Stimulated activated CD4-positive, alpha-beta T cell treated with anti-CD3 and anti-CD28 coated beads, Interleukin-1b, Interleukin-23, amount 100 ng/mL, for 1 hour (primary cell): ENCODE data around the gene ERGIC2.
"Not testable (repeated sequence)": the region's sequence is repeated elsewhere in the genome, so short reads cannot be mapped to it uniquely, and the experiment has no call there.

Experiments
- DNase-seq, 2 donors: peaks; one replicate each; pipeline ENCODE4 v3.0.0-alpha.2; 2020; ENCODE audit warnings: low read depth in 2 of 2

ERGIC2 gene

DNA sequence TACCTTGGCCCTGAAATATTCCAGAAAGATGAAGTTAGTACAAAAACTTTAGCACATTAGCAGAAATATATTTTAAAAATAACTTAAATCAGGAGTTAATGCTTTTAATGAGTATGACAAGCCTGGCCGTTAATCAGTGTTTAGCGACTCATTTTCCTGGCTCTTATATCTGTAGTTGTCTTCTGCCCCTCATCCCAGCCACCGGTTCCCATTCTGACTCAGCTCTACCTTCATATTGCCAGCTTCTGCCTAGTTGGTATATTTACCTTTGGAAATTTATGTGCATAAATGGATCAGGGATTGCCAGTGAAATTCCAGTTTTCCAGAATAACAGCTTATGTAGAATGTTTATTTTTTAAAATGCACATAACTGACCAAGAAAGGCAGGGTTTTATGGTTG lies 79.9 kb downstream of the ERGIC2 start:
- DNase-seq = no peak

DNA sequence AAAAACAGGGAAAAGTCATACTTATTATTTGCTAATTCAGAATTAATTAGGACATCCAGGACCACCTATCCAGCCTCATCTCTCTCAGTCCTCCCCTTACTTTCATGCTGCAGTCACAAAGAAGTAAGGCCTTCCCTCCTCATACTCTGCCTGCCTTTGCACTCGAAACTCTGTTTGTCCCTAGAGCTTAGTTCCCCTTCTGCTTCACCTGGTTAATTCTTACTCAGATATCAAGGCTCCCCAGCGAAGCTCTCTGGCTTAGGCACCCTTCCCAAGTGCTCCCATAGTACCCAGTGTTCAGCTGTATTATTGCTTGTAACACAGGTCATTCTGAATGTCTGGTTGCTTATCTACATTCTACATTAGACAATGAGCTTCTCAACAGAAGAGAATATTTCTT lies 81.3 kb downstream of the ERGIC2 start:
- DNase-seq = no peak

DNA sequence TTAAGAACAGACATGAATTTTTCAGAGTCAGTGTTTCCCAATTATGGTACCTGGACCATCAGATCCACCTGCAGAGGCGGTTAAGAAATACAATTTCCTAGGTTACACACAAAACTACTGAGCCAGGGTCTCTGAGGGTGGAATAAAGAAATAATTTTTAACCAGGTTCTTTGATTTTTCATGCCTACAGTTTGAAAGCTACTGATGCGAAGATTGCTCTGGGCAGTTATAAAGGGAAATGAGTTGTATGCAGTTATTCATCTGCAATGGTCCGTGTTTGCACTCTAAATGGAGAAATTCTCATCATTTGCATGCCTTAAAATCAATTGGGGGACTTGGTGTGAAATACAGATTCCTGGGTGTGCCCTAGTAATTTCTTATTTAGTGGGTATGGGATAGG lies 89.7 kb downstream of the ERGIC2 start:
- DNase-seq = no peak

DNA sequence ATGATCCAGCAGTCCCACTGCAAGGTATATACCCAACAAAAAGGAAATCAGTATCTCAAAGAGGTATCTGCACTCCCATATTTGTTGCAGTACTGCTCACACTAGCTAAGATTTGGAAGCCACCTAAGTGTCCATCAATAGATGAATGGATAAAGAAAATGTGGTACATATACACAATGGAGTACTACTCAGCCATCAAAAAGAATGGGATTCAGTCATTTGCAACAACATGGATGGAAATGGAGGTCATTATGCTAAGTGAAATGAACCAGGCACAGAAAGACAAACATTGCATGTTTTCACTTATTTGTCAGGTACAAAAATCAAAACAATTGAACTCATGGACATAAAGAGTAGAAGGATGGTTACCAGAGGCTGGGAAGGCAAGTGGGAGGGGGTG lies 90.5 kb downstream of the ERGIC2 start:
- DNase-seq = not testable (repeated sequence)

DNA sequence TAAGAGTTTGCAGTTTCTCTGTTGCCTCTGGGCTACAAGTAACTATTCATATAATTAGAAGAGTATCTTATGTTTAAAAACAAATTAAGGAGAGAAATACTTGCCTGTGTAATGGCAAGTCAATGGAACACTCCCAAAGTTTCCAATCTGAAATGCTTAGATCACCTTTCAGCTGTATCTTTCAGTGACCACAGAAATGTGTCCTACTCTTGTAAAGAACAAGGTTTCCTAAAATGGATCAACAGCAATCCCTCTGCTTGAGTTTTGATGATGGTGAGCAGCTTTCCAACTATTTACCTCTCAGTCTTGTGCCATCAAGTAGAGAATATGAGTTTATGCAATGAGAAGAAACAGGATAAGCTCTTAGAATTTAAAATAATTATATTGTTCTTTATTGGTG lies 92.9 kb downstream of the ERGIC2 start:
- DNase-seq = no peak

DNA sequence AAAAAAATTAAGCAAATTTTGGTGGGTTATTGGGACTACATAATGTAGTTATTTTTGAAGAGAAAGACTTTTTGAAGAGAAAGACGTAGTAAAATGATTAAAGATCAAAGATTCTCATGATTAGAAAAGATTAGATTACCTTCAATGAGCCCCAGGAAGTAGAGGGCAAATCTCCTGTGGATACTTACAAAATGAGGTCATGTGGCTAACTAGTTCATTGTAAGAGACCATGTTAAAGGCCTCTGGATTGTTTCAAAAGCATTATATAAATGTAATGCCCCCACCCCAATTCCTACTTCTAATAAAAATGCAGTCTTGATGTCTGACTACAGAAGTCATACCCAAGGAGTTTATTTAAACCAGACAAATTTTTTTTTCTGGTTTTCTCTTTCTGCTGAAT lies 93.3 kb downstream of the ERGIC2 start:
- no peak for DNase-seq
